ENCODE results near the gene FLOT2. TPM values are rescaled to one million over a fixed set of nuclear protein-coding genes. Genes with fewer than 3 reads are reported as not detected.
"Not testable (repeated sequence)": the region's sequence is repeated elsewhere in the genome, so short reads cannot be mapped to it uniquely, and the experiment has no call there.

The FLOT2 gene
- polyA plus RNA-seq, 5 donors, result 60.5 to 89.2 (median 72.7) TPM

- DNase-seq, result no peak
Observed at GRCh38 chr17:28897769-28898526, 415 bp upstream of the FLOT2 start.

- DNase-seq, result no peak
Observed at GRCh38 chr17:28896491-28896883, 1.0 kb downstream of the FLOT2 start.

GRCh38 chr17:28895794-28896447, 1.6 kb downstream of the FLOT2 start:
- DNase-seq, result no peak

- DNase-seq, result not testable (repeated sequence)
Observed at GRCh38 chr17:28893248-28894183, 4.0 kb downstream of the FLOT2 start.

- no peak for DNase-seq
Observed at GRCh38 chr17:28892024-28892423, 5.5 kb downstream of the FLOT2 start.

GRCh38 chr17:28891201-28891600, 6.3 kb downstream of the FLOT2 start:
- no peak for DNase-seq

GRCh38 chr17:28889996-28890395, 7.5 kb downstream of the FLOT2 start:
- no peak for DNase-seq

GRCh38 chr17:28888832-28889231, 8.7 kb downstream of the FLOT2 start:
- DNase-seq, result no peak

GRCh38 chr17:28887871-28888471, 9.6 kb downstream of the FLOT2 start:
- DNase-seq, result no peak

- DNase-seq, result no peak
Observed at GRCh38 chr17:28885951-28886350, 11.6 kb downstream of the FLOT2 start.

GRCh38 chr17:28885363-28885762, 12.2 kb downstream of the FLOT2 start:
- DNase-seq, result no peak

- DNase-seq, result no peak
Observed at GRCh38 chr17:28883967-28884702, 13.4 kb downstream of the FLOT2 start.

GRCh38 chr17:28882154-28882895, 15.2 kb downstream of the FLOT2 start:
- no peak for DNase-seq

GRCh38 chr17:28881533-28882056, 15.9 kb downstream of the FLOT2 start:
- DNase-seq, result no peak

GRCh38 chr17:28880572-28880945, 17.0 kb downstream of the FLOT2 start:
- no peak for DNase-seq

- no peak for DNase-seq
Observed at GRCh38 chr17:28879886-28880571, 17.5 kb downstream of the FLOT2 start.

GRCh38 chr17:28878981-28879380, 18.6 kb downstream of the FLOT2 start:
- DNase-seq, result no peak

GRCh38 chr17:28878158-28878910, 19.2 kb downstream of the FLOT2 start:
- DNase-seq, result no peak

Data from right lung (tissue), 5 donors.